Testis (tissue), 2 donors: ENCODE measurements around the gene CUBN.

Experiments
- POLR2A ChIP-seq: fragments of 450-650 bp; IDR thresholded peaks from one replicate; pipeline ENCODE4 v1.6.1; 2017; ENCODE audit warnings: antibody characterized with exemption, mild to moderate bottlenecking, moderate library complexity
- TF ChIP-seq, protein P1 (sequence below), 3 experiments: fragments of 450-650 bp in 2 of 3; fragments of 200-600 bp in 1 of 3; sonication (generic) in 1 of 3; IDR thresholded peaks; one replicate each; pipeline ENCODE4 v1.5.1; 2016 to 2019; ENCODE audit warnings: antibody characterized with exemption in 3 of 3, mild to moderate bottlenecking in 2 of 3, moderate library complexity in 1 of 3

GRCh38 chr10:17035446-17035845 lies 94.2 kb downstream of the CUBN start:
- TF ChIP-seq, protein P1, sequence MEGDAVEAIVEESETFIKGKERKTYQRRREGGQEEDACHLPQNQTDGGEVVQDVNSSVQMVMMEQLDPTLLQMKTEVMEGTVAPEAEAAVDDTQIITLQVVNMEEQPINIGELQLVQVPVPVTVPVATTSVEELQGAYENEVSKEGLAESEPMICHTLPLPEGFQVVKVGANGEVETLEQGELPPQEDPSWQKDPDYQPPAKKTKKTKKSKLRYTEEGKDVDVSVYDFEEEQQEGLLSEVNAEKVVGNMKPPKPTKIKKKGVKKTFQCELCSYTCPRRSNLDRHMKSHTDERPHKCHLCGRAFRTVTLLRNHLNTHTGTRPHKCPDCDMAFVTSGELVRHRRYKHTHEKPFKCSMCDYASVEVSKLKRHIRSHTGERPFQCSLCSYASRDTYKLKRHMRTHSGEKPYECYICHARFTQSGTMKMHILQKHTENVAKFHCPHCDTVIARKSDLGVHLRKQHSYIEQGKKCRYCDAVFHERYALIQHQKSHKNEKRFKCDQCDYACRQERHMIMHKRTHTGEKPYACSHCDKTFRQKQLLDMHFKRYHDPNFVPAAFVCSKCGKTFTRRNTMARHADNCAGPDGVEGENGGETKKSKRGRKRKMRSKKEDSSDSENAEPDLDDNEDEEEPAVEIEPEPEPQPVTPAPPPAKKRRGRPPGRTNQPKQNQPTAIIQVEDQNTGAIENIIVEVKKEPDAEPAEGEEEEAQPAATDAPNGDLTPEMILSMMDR (IDR thresholded peaks at IDR 0.05), result no peak
- no peak for TF ChIP-seq POLR2A
